HL-60 (cell line): ENCODE measurements around the gene TACR2.

Experiments used
- GABPA ChIP-seq: IDR thresholded peaks from 2 replicates; pipeline ENCODE4 v1.6.1; 2012; ENCODE audit warnings: low read depth
- POLR2AphosphoS5 ChIP-seq: IDR thresholded peaks from 2 replicates; pipeline ENCODE4 v1.6.1; 2012; ENCODE audit warnings: low read depth
- SPI1 ChIP-seq: IDR thresholded peaks from 2 replicates; pipeline ENCODE4 v1.6.1; 2012; ENCODE audit warnings: low read depth, mild to moderate bottlenecking, borderline replicate concordance
- TF ChIP-seq, protein P1 (sequence below): IDR thresholded peaks from one replicate; pipeline ENCODE4 v1.5.1; 2011; ENCODE audit warnings: low read length, control low read depth, inconsistent platforms; ENCODE audit not compliant: insufficient read depth
- TF ChIP-seq, protein P2 (sequence below): IDR thresholded peaks from 2 replicates; pipeline ENCODE4 v1.6.1; 2012; ENCODE audit warnings: low read depth; ENCODE audit not compliant: insufficient replicate concordance

DNA sequence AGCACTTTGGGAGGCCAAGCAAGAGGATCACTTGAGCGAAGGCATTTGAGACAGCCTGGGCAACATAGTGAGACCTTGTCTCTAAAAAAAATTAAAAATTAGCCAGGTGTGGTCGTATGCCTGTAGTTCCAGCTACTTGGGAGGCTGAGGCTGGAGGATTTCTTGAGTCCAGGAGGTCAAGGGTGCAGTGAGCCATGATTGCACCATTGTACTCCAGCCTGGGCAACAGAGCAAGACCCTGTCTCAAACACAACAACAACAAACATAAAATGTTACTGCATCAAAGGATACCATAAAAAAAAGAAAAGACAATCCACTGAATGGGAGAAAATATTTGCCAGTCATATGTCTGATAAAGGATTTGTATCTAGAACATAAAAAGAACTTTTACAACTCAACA lies 60.5 kb downstream of the TACR2 start:
- TF ChIP-seq, protein P1, sequence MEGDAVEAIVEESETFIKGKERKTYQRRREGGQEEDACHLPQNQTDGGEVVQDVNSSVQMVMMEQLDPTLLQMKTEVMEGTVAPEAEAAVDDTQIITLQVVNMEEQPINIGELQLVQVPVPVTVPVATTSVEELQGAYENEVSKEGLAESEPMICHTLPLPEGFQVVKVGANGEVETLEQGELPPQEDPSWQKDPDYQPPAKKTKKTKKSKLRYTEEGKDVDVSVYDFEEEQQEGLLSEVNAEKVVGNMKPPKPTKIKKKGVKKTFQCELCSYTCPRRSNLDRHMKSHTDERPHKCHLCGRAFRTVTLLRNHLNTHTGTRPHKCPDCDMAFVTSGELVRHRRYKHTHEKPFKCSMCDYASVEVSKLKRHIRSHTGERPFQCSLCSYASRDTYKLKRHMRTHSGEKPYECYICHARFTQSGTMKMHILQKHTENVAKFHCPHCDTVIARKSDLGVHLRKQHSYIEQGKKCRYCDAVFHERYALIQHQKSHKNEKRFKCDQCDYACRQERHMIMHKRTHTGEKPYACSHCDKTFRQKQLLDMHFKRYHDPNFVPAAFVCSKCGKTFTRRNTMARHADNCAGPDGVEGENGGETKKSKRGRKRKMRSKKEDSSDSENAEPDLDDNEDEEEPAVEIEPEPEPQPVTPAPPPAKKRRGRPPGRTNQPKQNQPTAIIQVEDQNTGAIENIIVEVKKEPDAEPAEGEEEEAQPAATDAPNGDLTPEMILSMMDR, result no peak
- TF ChIP-seq, protein P2, sequence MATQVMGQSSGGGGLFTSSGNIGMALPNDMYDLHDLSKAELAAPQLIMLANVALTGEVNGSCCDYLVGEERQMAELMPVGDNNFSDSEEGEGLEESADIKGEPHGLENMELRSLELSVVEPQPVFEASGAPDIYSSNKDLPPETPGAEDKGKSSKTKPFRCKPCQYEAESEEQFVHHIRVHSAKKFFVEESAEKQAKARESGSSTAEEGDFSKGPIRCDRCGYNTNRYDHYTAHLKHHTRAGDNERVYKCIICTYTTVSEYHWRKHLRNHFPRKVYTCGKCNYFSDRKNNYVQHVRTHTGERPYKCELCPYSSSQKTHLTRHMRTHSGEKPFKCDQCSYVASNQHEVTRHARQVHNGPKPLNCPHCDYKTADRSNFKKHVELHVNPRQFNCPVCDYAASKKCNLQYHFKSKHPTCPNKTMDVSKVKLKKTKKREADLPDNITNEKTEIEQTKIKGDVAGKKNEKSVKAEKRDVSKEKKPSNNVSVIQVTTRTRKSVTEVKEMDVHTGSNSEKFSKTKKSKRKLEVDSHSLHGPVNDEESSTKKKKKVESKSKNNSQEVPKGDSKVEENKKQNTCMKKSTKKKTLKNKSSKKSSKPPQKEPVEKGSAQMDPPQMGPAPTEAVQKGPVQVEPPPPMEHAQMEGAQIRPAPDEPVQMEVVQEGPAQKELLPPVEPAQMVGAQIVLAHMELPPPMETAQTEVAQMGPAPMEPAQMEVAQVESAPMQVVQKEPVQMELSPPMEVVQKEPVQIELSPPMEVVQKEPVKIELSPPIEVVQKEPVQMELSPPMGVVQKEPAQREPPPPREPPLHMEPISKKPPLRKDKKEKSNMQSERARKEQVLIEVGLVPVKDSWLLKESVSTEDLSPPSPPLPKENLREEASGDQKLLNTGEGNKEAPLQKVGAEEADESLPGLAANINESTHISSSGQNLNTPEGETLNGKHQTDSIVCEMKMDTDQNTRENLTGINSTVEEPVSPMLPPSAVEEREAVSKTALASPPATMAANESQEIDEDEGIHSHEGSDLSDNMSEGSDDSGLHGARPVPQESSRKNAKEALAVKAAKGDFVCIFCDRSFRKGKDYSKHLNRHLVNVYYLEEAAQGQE, result no peak
- TF ChIP-seq GABPA (no peak), POLR2AphosphoS5 (no peak), SPI1 (no peak)
